H9 (cell line): ENCODE data around the gene PTCSC3. TPM values are rescaled to one million over a fixed set of nuclear protein-coding genes. Genes with fewer than 3 reads are reported as not detected.

Experiments
- DNase-seq: peaks from one replicate; pipeline ENCODE4 v3.0.0-alpha.2; 2017
- H2AFZ ChIP-seq: one replicate; pipeline ENCODE4 v1.6.1; 2013; ENCODE audit warnings: mild to moderate bottlenecking, low read length, control low read depth, moderate library complexity
- H2AK5ac ChIP-seq: 2 replicates; pipeline ENCODE4 v1.6.1; 2013; ENCODE audit warnings: low read length, control low read depth, mixed read lengths; ENCODE audit not compliant: insufficient read length
- H2BK120ac ChIP-seq: one replicate; pipeline ENCODE4 v1.6.1; 2013; ENCODE audit warnings: low read depth, mild to moderate bottlenecking, low read length, control low read depth, inconsistent platforms; ENCODE audit not compliant: poor library complexity, severe bottlenecking
- H2BK12ac ChIP-seq: 2 replicates; pipeline ENCODE4 v1.6.1; 2013; ENCODE audit warnings: low read length, control low read depth, mixed read lengths, low read depth; ENCODE audit not compliant: insufficient read length
- H2BK15ac ChIP-seq: 2 replicates; pipeline ENCODE4 v1.6.1; 2013; ENCODE audit warnings: low read depth, low read length, control low read depth
- H2BK20ac ChIP-seq: one replicate; pipeline ENCODE4 v1.6.1; 2013; ENCODE audit warnings: low read depth, mild to moderate bottlenecking, low read length, control low read depth, inconsistent platforms; ENCODE audit not compliant: poor library complexity, severe bottlenecking
- H2BK5ac ChIP-seq: 2 replicates; pipeline ENCODE4 v1.6.1; 2013; ENCODE audit warnings: low read length, control low read depth, mixed read lengths; ENCODE audit not compliant: insufficient read length
- H3K14ac ChIP-seq: 2 replicates; pipeline ENCODE4 v1.6.1; 2013; ENCODE audit warnings: low read length, control low read depth; ENCODE audit not compliant: insufficient read depth
- H3K18ac ChIP-seq: 2 replicates; pipeline ENCODE4 v1.6.1; 2013; ENCODE audit warnings: low read depth, mild to moderate bottlenecking, mixed read lengths, low read length, control low read depth; ENCODE audit not compliant: insufficient read length
- H3K23ac ChIP-seq: 2 replicates; pipeline ENCODE4 v1.6.1; 2013; ENCODE audit warnings: low read length, control low read depth, mixed read lengths, low read depth; ENCODE audit not compliant: insufficient read length
- H3K23me2 ChIP-seq: 2 replicates; pipeline ENCODE4 v1.6.1; 2013; ENCODE audit warnings: low read depth, mild to moderate bottlenecking, mixed read lengths, low read length, control low read depth; ENCODE audit not compliant: insufficient read length, poor library complexity, severe bottlenecking
- H3K27ac ChIP-seq: 2 replicates; pipeline ENCODE4 v1.5.1; 2013; ENCODE audit warnings: low read length, control low read depth, mixed read lengths, low read depth; ENCODE audit not compliant: insufficient read length
- H3K27me3 ChIP-seq: 2 replicates; pipeline ENCODE4 v1.6.1; 2013; ENCODE audit warnings: low read length, control low read depth, inconsistent platforms; ENCODE audit not compliant: insufficient read depth
- H3K4ac ChIP-seq: 2 replicates; pipeline ENCODE4 v1.6.1; 2013; ENCODE audit warnings: low read depth, mild to moderate bottlenecking, control low read depth, inconsistent platforms, low read length, moderate library complexity
- H3K4me1 ChIP-seq: 2 replicates; pipeline ENCODE4 v1.6.1; 2013; ENCODE audit warnings: low read length, control low read depth, inconsistent platforms; ENCODE audit not compliant: insufficient read depth
- H3K4me2 ChIP-seq: 2 replicates; pipeline ENCODE4 v1.6.1; 2013; ENCODE audit warnings: low read length, control low read depth, mixed read lengths; ENCODE audit not compliant: insufficient read length, insufficient read depth
- H3K56ac ChIP-seq: 2 replicates; pipeline ENCODE4 v1.6.1; 2013; ENCODE audit warnings: low read depth, mild to moderate bottlenecking, mixed read lengths, low read length, control low read depth; ENCODE audit not compliant: insufficient read length
- H3K79me1 ChIP-seq: 2 replicates; pipeline ENCODE4 v1.6.1; 2013; ENCODE audit warnings: low read depth, mild to moderate bottlenecking, moderate library complexity, low read length, control low read depth, inconsistent platforms; ENCODE audit not compliant: insufficient read depth, poor library complexity, severe bottlenecking
- H3K79me2 ChIP-seq: 2 replicates; pipeline ENCODE4 v1.6.1; 2013; ENCODE audit warnings: low read length, control low read depth, inconsistent platforms; ENCODE audit not compliant: insufficient read depth
- H3K9ac ChIP-seq: 2 replicates; pipeline ENCODE4 v1.6.1; 2013; ENCODE audit warnings: low read length, control low read depth, mixed read lengths; ENCODE audit not compliant: insufficient read length; ENCODE audit errors: extremely low read depth
- H3K9me3 ChIP-seq: one replicate; pipeline ENCODE4 v1.6.1; 2013; ENCODE audit warnings: low read depth, low read length, inconsistent platforms; ENCODE audit not compliant: control insufficient read depth
- H3T11ph ChIP-seq: one replicate; pipeline ENCODE4 v1.6.1; 2013; ENCODE audit warnings: mild to moderate bottlenecking, low read length, control low read depth, inconsistent platforms
- H4K20me1 ChIP-seq: one replicate; pipeline ENCODE4 v1.6.1; 2013; ENCODE audit not compliant: control insufficient read depth, insufficient read length, insufficient read depth
- H4K5ac ChIP-seq: 2 replicates; pipeline ENCODE4 v1.6.1; 2013; ENCODE audit warnings: low read depth, mild to moderate bottlenecking, mixed read lengths, low read length, control low read depth; ENCODE audit not compliant: insufficient read length
- H4K8ac ChIP-seq: replicated peaks from 2 replicates; pipeline ENCODE4 v1.6.1; 2013; ENCODE audit warnings: low read length, control low read depth, mixed read lengths, low read depth; ENCODE audit not compliant: insufficient read length
- H4K91ac ChIP-seq: 2 replicates; pipeline ENCODE4 v1.6.1; 2013; ENCODE audit warnings: low read depth, mild to moderate bottlenecking, moderate library complexity, mixed read lengths, low read length, control low read depth; ENCODE audit not compliant: insufficient read length
- H3K27ac Mint-ChIP-seq, 3 experiments: 2 replicates in 2 of 3; 3 replicates in 1 of 3; pipeline ENCODE4 v1.8.0; 2020 to 2021; ENCODE audit warnings: mixed read lengths in 3 of 3, mild to moderate bottlenecking in 1 of 3, moderate library complexity in 1 of 3
- H3K27me3 Mint-ChIP-seq: 2 replicates; pipeline ENCODE4 v1.8.0; 2021; ENCODE audit warnings: low read depth, mild to moderate bottlenecking, moderate library complexity, mixed read lengths
- H3K36me3 Mint-ChIP-seq, 3 experiments: 2 replicates in 2 of 3; 3 replicates in 1 of 3; pipeline ENCODE4 v1.8.0; 2020 to 2021; ENCODE audit warnings: low read depth in 3 of 3, mixed read lengths in 3 of 3; ENCODE audit not compliant: insufficient read depth in 1 of 3
- H3K4me1 Mint-ChIP-seq, 2 experiments: 2 replicates each; pipeline ENCODE4 v1.8.0; 2020; ENCODE audit warnings: mixed read lengths in 2 of 2
- H3K4me3 Mint-ChIP-seq, 2 experiments: 2 replicates in 1 of 2; 3 replicates in 1 of 2; pipeline ENCODE4 v1.8.0; 2020 to 2021; ENCODE audit warnings: mild to moderate bottlenecking in 2 of 2, mixed read lengths in 2 of 2, moderate library complexity in 1 of 2
- H3K9me3 Mint-ChIP-seq, 2 experiments: 2 replicates in 1 of 2; 3 replicates in 1 of 2; pipeline ENCODE4 v1.8.0; 2020; ENCODE audit warnings: mild to moderate bottlenecking in 2 of 2, mixed read lengths in 2 of 2, moderate library complexity in 1 of 2
- CTCF ChIP-seq: fragments of 200-600 bp; sonication (generic); conservative IDR thresholded peaks from 3 replicates; pipeline ENCODE4 v1.8.0; 2021; ENCODE audit warnings: antibody characterized with exemption, mild to moderate bottlenecking
- WGBS: extraction: QIAGEN DNeasy Blood & Tissue Kit; methylation state at CpG from one replicate; pipeline ENCODE4 v1.1.7; 2013; ENCODE audit warnings: missing lambda C conversion rate, low lambda C conversion rate, mixed read lengths; ENCODE audit not compliant: insufficient read length; ENCODE audit errors: extremely low coverage; 5-methylcytosine and 5-hydroxymethylcytosine counted together
- total RNA-seq: library from RNA; stranded (reverse); gene quantifications from 2 replicates; pipeline ENCODE4 v1.2.1, GENCODE V29; 2021

The PTCSC3 gene
- total RNA-seq, 1 experiment from 2014 or later: not detected

- no peaks in the 10 kb centered on the region for H3K4me1 ChIP-seq
Measured at GRCh38 chr14:36214476-36215216, 38.1 kb upstream of the PTCSC3 start.

More at GRCh38 chr14:36214476-36215216, 38.1 kb upstream of the PTCSC3 start:
- Histone ChIP-seq H3K9ac (no peak overlapping the region), H4K8ac (no peak overlapping the region), H4K5ac (no peak overlapping the region), H2BK12ac (no peak overlapping the region), H3K27ac (no peak overlapping the region), H3K18ac (no peak overlapping the region), H3K56ac (no peak overlapping the region), H3K9me3 (no peaks in the 10 kb centered on the region), H3K4ac (no peak overlapping the region), H2AK5ac (no peak overlapping the region), H3K27me3 (no peaks in the 10 kb centered on the region), H4K91ac (no peak overlapping the region), H3K79me2 (no peaks in the 10 kb centered on the region), H3K79me1 (no peaks in the 10 kb centered on the region), H3K4me2 (no peak overlapping the region), H3K23me2 (no peaks in the 10 kb centered on the region), H2BK20ac (no peak overlapping the region), H2BK5ac (no peak overlapping the region), H3T11ph (no peak overlapping the region), H4K20me1 (no peaks in the 10 kb centered on the region), H2AFZ (no peak overlapping the region), H2BK120ac (no peak overlapping the region), H3K14ac (no peak overlapping the region), H3K23ac (no peak overlapping the region), H2BK15ac (no peak overlapping the region)
- WGBS: no CpG with 5 or more reads among the region's 5 CpGs
- Mint-ChIP-seq H3K9me3 (no peaks in the 10 kb centered on the region), H3K4me3 (no peak overlapping the region), H3K27ac (peak overlapping the region in 2 of 3 experiments; percentile 34 to 88; a peak in 2 of 7 replicates), H3K4me1 (peaks cover 17 to 31% of the 10 kb centered on the region in 2 experiments), H3K36me3 (no peaks in the 10 kb centered on the region), H3K27me3 (peaks cover 5% of the 10 kb centered on the region)
- TF ChIP-seq CTCF: no peak
- DNase-seq: no peak
